Panc1 (cell line): ENCODE results near the gene CIAO3.

Experiments
- POLR2AphosphoS5 ChIP-seq: IDR thresholded peaks from 2 replicates; pipeline ENCODE4 v1.6.1; 2012; ENCODE audit warnings: mild to moderate bottlenecking, low read depth, low read length, moderate library complexity
- SIN3A ChIP-seq: IDR thresholded peaks from 2 replicates; pipeline ENCODE4 v1.6.1; 2012; ENCODE audit warnings: low read depth, mild to moderate bottlenecking, low read length, moderate library complexity, borderline replicate concordance; ENCODE audit not compliant: insufficient read depth
- TF ChIP-seq, protein P1 (sequence below): fragments of 450-650 bp; IDR thresholded peaks from 2 replicates; pipeline ENCODE4 v1.5.1; 2017; ENCODE audit warnings: mild to moderate bottlenecking
- TF ChIP-seq, protein P2 (sequence below), 2 experiments: IDR thresholded peaks; 2 replicates each; pipeline ENCODE4 v1.6.1; 2011 to 2012; ENCODE audit warnings: low read depth in 2 of 2, control low read depth in 1 of 2, low read length in 1 of 2, mild to moderate bottlenecking in 1 of 2, moderate library complexity in 1 of 2; ENCODE audit not compliant: insufficient read depth in 1 of 2

DNA sequence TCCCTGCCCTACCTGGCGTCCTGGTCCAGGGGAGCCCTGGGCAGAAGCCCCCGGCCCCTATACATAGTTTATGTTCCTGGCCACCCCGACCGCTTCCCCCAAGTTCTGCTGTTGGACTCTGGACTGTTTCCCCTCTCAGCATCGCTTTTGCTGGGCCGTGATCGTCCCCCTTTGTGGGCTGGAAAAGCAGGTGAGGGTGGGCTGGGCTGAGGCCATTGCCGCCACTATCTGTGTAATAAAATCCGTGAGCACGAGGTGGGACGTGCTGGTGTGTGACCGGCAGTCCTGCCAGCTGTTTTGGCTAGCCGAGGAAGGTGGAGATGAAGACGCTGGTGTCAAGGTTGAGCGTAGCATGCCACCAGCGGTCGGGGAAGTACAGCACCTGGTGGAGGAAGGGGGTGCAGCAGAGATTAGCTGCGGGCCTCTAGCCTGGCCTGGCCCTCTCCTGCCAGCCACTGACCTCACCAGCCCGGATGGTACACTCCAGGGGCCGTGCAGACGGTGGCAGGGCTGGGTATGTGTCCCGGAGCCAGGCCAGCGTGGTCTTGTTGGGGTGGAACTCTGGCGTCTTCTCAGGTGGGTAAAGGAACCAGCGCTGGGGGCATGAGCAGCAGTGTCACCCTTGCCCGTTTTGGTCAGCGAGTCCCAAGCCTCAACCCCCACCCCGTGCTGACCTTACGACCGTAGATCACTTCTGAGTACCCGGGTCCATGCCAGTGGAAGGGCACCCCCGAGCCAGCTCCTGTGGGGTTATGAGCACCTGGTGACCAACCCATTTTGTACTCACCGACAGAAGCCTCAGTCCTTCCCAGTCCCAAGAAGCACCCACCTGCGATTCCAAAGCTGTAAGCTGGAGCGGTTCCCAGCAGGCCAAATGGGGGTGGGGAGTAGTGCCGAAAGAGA lies 58.1 kb downstream of the CIAO3 start:
- TF ChIP-seq, protein P1, sequence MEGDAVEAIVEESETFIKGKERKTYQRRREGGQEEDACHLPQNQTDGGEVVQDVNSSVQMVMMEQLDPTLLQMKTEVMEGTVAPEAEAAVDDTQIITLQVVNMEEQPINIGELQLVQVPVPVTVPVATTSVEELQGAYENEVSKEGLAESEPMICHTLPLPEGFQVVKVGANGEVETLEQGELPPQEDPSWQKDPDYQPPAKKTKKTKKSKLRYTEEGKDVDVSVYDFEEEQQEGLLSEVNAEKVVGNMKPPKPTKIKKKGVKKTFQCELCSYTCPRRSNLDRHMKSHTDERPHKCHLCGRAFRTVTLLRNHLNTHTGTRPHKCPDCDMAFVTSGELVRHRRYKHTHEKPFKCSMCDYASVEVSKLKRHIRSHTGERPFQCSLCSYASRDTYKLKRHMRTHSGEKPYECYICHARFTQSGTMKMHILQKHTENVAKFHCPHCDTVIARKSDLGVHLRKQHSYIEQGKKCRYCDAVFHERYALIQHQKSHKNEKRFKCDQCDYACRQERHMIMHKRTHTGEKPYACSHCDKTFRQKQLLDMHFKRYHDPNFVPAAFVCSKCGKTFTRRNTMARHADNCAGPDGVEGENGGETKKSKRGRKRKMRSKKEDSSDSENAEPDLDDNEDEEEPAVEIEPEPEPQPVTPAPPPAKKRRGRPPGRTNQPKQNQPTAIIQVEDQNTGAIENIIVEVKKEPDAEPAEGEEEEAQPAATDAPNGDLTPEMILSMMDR, result peak; percentile 24
- TF ChIP-seq, protein P2, sequence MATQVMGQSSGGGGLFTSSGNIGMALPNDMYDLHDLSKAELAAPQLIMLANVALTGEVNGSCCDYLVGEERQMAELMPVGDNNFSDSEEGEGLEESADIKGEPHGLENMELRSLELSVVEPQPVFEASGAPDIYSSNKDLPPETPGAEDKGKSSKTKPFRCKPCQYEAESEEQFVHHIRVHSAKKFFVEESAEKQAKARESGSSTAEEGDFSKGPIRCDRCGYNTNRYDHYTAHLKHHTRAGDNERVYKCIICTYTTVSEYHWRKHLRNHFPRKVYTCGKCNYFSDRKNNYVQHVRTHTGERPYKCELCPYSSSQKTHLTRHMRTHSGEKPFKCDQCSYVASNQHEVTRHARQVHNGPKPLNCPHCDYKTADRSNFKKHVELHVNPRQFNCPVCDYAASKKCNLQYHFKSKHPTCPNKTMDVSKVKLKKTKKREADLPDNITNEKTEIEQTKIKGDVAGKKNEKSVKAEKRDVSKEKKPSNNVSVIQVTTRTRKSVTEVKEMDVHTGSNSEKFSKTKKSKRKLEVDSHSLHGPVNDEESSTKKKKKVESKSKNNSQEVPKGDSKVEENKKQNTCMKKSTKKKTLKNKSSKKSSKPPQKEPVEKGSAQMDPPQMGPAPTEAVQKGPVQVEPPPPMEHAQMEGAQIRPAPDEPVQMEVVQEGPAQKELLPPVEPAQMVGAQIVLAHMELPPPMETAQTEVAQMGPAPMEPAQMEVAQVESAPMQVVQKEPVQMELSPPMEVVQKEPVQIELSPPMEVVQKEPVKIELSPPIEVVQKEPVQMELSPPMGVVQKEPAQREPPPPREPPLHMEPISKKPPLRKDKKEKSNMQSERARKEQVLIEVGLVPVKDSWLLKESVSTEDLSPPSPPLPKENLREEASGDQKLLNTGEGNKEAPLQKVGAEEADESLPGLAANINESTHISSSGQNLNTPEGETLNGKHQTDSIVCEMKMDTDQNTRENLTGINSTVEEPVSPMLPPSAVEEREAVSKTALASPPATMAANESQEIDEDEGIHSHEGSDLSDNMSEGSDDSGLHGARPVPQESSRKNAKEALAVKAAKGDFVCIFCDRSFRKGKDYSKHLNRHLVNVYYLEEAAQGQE (IDR thresholded peaks at IDR 0.05; ENCODE audit: insufficient read depth in 1 of 2, low read depth in 2 of 2, low read length in 1 of 2), result no peak; a peak in 1 of 4 replicates
- peak; percentile 28; the same call in 1 of the 2 replicates for TF ChIP-seq POLR2AphosphoS5
- peak; percentile 74; the same call in 1 of the 2 replicates for TF ChIP-seq SIN3A
